ENCODE results near the gene C12orf43.

The C12orf43 gene

GRCh38 chr12:121038861-121039668 lies 22.8 kb upstream of the C12orf43 start, which contains the start of gene OASL:
TSS of gene OASL (minus strand) at chr12:121039246. CDS start at chr12:121038971, 275 bp downstream.
- no peak within 1 kb of the TSS for H3K27ac ChIP-seq
- TF ChIP-seq CTCF (conservative IDR thresholded peaks at IDR 0.05) = no peak

GRCh38 chr12:121036810-121037326 lies 20.6 kb upstream of the C12orf43 start:
- TF ChIP-seq CTCF (conservative IDR thresholded peaks at IDR 0.05) = no peak
- H3K27ac ChIP-seq = no peak overlapping the region

- no peak overlapping the region for H3K27ac ChIP-seq
- no peak for TF ChIP-seq CTCF (conservative IDR thresholded peaks at IDR 0.05)
Measured at GRCh38 chr12:121034616-121035305, 18.5 kb upstream of the C12orf43 start.

- TF ChIP-seq CTCF (conservative IDR thresholded peaks at IDR 0.05) = no peak
- H3K27ac ChIP-seq = no peak overlapping the region
Measured at GRCh38 chr12:121033625-121034349, 17.5 kb upstream of the C12orf43 start.

- TF ChIP-seq CTCF (conservative IDR thresholded peaks at IDR 0.05) = no peak
- no peak overlapping the region for H3K27ac ChIP-seq
Measured at GRCh38 chr12:121030576-121031212, 14.4 kb upstream of the C12orf43 start.

- H3K27ac ChIP-seq = peak overlapping the region; percentile 53
- TF ChIP-seq CTCF (conservative IDR thresholded peaks at IDR 0.05) = peak; percentile 62
Measured at GRCh38 chr12:121026274-121027045, 10.2 kb upstream of the C12orf43 start.

Measured in VCaP (cell line).